DMS53 treated with DMSO at 0.1 percent for 48 hours (cell line): ENCODE results near the gene DAZ2.
"Not testable (repeated sequence)": the region's sequence is repeated elsewhere in the genome, so short reads cannot be mapped to it uniquely, and the experiment has no call there.

ENCODE experiments used
- DNase-seq: peaks from one replicate; lab custom pipeline; 2025; ENCODE audit not compliant: unreplicated experiment; lab: John Stamatoyannopoulos, UW

The DAZ2 gene, protein sequence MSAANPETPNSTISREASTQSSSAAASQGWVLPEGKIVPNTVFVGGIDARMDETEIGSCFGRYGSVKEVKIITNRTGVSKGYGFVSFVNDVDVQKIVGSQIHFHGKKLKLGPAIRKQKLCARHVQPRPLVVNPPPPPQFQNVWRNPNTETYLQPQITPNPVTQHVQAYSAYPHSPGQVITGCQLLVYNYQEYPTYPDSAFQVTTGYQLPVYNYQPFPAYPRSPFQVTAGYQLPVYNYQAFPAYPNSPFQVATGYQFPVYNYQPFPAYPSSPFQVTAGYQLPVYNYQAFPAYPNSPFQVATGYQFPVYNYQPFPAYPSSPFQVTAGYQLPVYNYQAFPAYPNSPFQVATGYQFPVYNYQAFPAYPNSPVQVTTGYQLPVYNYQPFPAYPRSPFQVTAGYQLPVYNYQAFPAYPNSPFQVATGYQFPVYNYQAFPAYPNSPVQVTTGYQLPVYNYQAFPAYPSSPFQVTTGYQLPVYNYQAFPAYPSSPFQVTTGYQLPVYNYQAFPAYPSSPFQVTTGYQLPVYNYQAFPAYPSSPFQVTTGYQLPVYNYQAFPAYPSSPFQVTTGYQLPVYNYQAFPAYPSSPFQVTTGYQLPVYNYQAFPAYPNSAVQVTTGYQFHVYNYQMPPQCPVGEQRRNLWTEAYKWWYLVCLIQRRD

DNA sequence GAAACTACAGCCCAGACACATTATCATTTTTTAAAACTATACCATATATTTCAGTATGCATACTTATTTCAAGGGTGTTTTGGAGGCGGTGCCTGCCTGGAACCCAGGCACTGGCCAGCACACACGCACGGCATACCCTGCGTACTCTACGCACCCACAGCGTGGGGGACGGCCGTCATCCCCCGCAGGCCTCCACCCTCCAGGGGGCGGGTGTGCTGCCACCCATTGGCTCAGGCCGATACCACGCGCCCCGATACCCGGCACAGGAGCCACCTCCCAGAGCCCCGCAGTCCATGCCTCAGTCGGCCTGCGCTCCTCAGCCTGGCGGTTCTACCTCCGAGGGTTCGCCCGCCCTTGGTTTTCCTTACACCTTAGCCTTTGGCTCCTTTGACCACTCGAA, at the start of gene DAZ2:
TSS of gene DAZ2 (plus strand) at position 301 of the 400 bp plus-strand sequence. CDS start 208 bp downstream, outside the sequence.
- not testable (repeated sequence) for DNase-seq

DNA sequence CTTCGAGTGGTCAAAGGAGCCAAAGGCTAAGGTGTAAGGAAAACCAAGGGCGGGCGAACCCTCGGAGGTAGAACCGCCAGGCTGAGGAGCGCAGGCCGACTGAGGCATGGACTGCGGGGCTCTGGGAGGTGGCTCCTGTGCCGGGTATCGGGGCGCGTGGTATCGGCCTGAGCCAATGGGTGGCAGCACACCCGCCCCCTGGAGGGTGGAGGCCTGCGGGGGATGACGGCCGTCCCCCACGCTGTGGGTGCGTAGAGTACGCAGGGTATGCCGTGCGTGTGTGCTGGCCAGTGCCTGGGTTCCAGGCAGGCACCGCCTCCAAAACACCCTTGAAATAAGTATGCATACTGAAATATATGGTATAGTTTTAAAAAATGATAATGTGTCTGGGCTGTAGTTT, 20.4 kb upstream of the DAZ2 start, which contains the start of gene DAZ1:
TSS of gene DAZ1 (minus strand) at position 101 of the 400 bp plus-strand sequence. CDS start 208 bp downstream, outside the sequence.
- DNase-seq, result not testable (repeated sequence)

DNA sequence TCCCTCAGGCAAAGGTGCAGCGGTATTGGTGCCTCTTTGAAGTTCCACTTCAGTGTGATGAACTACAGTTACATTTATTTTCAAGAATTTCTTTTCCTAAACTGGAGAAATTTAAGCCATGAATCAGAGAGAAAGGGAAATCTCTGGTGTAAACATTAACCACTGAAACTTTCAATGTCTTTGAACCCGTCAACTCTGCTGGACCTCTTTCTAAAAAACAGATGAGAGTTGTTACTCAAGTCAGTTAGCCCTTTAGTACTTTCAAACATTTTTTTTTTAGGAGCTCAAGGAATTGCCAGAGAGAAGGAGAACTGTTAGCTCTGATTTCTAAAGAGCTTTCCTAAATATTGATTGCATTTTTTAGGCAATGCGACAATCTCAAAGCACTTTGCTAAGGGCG, 11.9 kb upstream of the DAZ2 start:
- DNase-seq, result not testable (repeated sequence)

DNA sequence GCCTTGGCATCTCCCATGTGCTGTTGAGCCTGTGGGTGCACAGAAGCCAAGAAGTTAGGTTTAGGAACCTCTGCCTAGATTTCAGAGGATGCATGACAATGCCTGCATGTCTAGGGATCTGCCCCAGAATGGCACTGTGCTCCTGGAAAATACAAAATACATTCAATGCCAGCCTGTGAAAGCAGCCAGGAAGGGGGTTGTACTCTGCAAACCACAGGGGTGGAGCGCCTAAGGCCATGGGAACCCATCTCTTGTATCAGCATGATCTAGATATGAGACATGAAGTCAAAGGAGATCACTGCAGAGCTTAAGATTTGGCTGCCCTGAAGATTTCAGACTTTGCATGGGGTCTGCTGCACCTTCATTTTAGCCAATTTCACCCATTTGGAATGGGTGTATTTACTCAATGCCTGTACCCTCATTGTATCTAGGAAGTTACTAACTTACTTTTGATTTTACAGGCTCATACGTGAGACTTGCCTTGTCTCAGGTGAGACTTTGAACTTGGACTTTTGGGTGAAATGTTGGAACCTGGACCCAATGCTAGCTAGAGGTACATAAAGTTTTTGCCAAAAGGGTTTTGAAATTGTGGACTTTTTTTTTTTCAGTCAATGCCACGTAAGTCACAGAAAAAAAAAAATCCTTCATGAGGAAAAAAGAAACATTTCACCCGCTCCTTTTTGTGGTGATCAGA, 9.4 kb upstream of the DAZ2 start:
- DNase-seq, result not testable (repeated sequence)

DNA sequence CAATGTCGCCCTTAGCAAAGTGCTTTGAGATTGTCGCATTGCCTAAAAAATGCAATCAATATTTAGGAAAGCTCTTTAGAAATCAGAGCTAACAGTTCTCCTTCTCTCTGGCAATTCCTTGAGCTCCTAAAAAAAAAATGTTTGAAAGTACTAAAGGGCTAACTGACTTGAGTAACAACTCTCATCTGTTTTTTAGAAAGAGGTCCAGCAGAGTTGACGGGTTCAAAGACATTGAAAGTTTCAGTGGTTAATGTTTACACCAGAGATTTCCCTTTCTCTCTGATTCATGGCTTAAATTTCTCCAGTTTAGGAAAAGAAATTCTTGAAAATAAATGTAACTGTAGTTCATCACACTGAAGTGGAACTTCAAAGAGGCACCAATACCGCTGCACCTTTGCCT, 8.7 kb upstream of the DAZ2 start:
- not testable (repeated sequence) for DNase-seq
